CD14-positive monocyte (primary cell): ENCODE data around the gene LRRFIP1. TPM values are rescaled to one million over a fixed set of nuclear protein-coding genes. Genes with fewer than 3 reads are reported as not detected.

Experiments used
- DNase-seq, 3 donors: peaks; one replicate each; pipeline ENCODE4 v3.0.0-alpha.2; 2011 to 2022
- H2AFZ ChIP-seq: 2 replicates; pipeline ENCODE4 v1.6.0; 2012; ENCODE audit warnings: mild to moderate bottlenecking, low read depth, low read length, inconsistent platforms; ENCODE audit not compliant: insufficient read depth, poor library complexity, severe bottlenecking
- H3K27ac ChIP-seq, 2 donors: 1 replicate in 1 of 2; 2 replicates in 1 of 2; pipeline ENCODE4 v1.5.1; 2012 to 2013; ENCODE audit warnings: low read length in 2 of 2, control low read depth in 1 of 2, inconsistent platforms in 1 of 2, low read depth in 1 of 2, mild to moderate bottlenecking in 1 of 2
- H3K27me3 ChIP-seq, 2 donors: one replicate each; pipeline versions ENCODE4 v1.6.0 to v1.6.1; 2011 to 2013; ENCODE audit warnings: low read length in 2 of 2; ENCODE audit not compliant: control insufficient read depth in 2 of 2, insufficient read depth in 2 of 2
- H3K36me3 ChIP-seq, 2 donors: replicated peaks in 1 of 2; 1 replicate in 1 of 2; 2 replicates in 1 of 2; pipeline versions ENCODE4 v1.5.1 to v1.6.1; 2012 to 2013; ENCODE audit warnings: low read length in 2 of 2, control low read depth in 1 of 2, inconsistent platforms in 1 of 2, mild to moderate bottlenecking in 1 of 2; ENCODE audit not compliant: insufficient read depth in 2 of 2, control insufficient read depth in 1 of 2
- H3K4me1 ChIP-seq, 2 donors: 1 replicate in 1 of 2; 2 replicates in 1 of 2; pipeline versions ENCODE4 v1.5.1 to v1.6.1; 2012 to 2013; ENCODE audit warnings: low read length in 2 of 2, control low read depth in 1 of 2, inconsistent platforms in 1 of 2, mild to moderate bottlenecking in 1 of 2, moderate library complexity in 1 of 2; ENCODE audit not compliant: insufficient read depth in 2 of 2, control insufficient read depth in 1 of 2
- H3K4me2 ChIP-seq: replicated peaks from 2 replicates; pipeline ENCODE3; 2012; ENCODE audit warnings: low read length, moderate library complexity, mild to moderate bottlenecking; ENCODE audit not compliant: poor library complexity, severe bottlenecking; ENCODE audit errors: extremely low read depth
- H3K4me3 ChIP-seq, 3 experiments: fragments of 200-600 bp in 1 of 3; sonication (generic) in 1 of 3; replicated peaks in 1 of 3; 1 replicate in 2 of 3; 2 replicates in 1 of 3; pipeline ENCODE4 v1.5.1; 2011 to 2013; ENCODE audit warnings: low read length in 3 of 3, mild to moderate bottlenecking in 3 of 3, control low read depth in 2 of 3, low read depth in 2 of 3, inconsistent platforms in 1 of 3, moderate library complexity in 1 of 3
- H3K79me2 ChIP-seq: 2 replicates; pipeline ENCODE4 v1.6.0; 2012; ENCODE audit warnings: mild to moderate bottlenecking, control low read depth, inconsistent platforms, low read length, moderate library complexity; ENCODE audit not compliant: insufficient read depth
- H3K9ac ChIP-seq: 2 replicates; pipeline ENCODE4 v1.6.0; 2017; ENCODE audit warnings: low read length, mild to moderate bottlenecking; ENCODE audit not compliant: insufficient read depth, poor library complexity, severe bottlenecking
- H3K9me3 ChIP-seq, 2 donors: replicated peaks in 1 of 2; 1 replicate in 1 of 2; 2 replicates in 1 of 2; pipeline versions ENCODE4 v1.5.1 to v1.6.1; 2012 to 2013; ENCODE audit warnings: low read length in 2 of 2, control low read depth in 1 of 2; ENCODE audit not compliant: control insufficient read depth in 1 of 2, insufficient read depth in 1 of 2
- H4K20me1 ChIP-seq: 2 replicates; pipeline ENCODE4 v1.6.0; 2012; ENCODE audit warnings: mild to moderate bottlenecking, low read length, control low read depth, moderate library complexity; ENCODE audit not compliant: insufficient read depth
- H3K27ac Mint-ChIP-seq, 7 donors: one replicate each; pipeline ENCODE4 v1.8.0; 2020; ENCODE audit warnings: mild to moderate bottlenecking in 7 of 7, mixed read lengths in 7 of 7, moderate library complexity in 6 of 7, inconsistent platforms in 2 of 7
- H3K27me3 Mint-ChIP-seq, 3 donors: one replicate each; pipeline ENCODE4 v1.8.0; 2021 to 2022; ENCODE audit warnings: low read depth in 3 of 3, mild to moderate bottlenecking in 3 of 3, mixed read lengths in 3 of 3, moderate library complexity in 3 of 3, inconsistent platforms in 1 of 3
- H3K36me3 Mint-ChIP-seq, 2 donors: one replicate each; pipeline ENCODE4 v1.8.0; 2020; ENCODE audit warnings: mixed read lengths in 2 of 2, inconsistent platforms in 1 of 2, mild to moderate bottlenecking in 1 of 2
- H3K4me1 Mint-ChIP-seq: one replicate; pipeline ENCODE4 v1.8.0; 2020; ENCODE audit warnings: mild to moderate bottlenecking, mixed read lengths
- H3K4me3 Mint-ChIP-seq, 2 donors: one replicate each; pipeline ENCODE4 v1.8.0; 2020; ENCODE audit warnings: mild to moderate bottlenecking in 2 of 2, mixed read lengths in 2 of 2, moderate library complexity in 1 of 2
- H3K9me3 Mint-ChIP-seq, 7 donors: one replicate each; pipeline ENCODE4 v1.8.0; 2020 to 2022; ENCODE audit warnings: mixed read lengths in 7 of 7, mild to moderate bottlenecking in 6 of 7, moderate library complexity in 6 of 7, inconsistent platforms in 2 of 7
- CTCF ChIP-seq: fragments of 200-600 bp; IDR thresholded peaks from one replicate; pipeline ENCODE4 v1.8.0; 2022; ENCODE audit warnings: antibody characterized with exemption, mild to moderate bottlenecking
- WGBS: methylation state at CpG from one replicate; pipeline ENCODE4 v1.1.5; 2013; ENCODE audit warnings: missing lambda C conversion rate; ENCODE audit not compliant: insufficient coverage; 5-methylcytosine and 5-hydroxymethylcytosine counted together
- intact Hi-C, 2 donors: fragments of 100-400 bp; cut with micrococcal nuclease; formaldehyde crosslinking; loops; one replicate each; pipeline versions ENCODE4 v1.15.0 to v1.15.1; 2023
- polyA plus RNA-seq, 3 donors: library from polyadenylated mRNA; depleted of rRNA in 1 of 3; unstranded in 2 of 3; stranded (reverse) in 1 of 3; fragments of 300-500 nt in 2 of 3; fragments of >200 nt in 1 of 3; fragmentation: Illumina TruSeq in 2 of 3; gene quantifications; 1 replicate in 2 of 3; 2 replicates in 1 of 3; pipeline ENCODE4 v1.2.3, GENCODE V29; 2012 to 2021

The LRRFIP1 gene
- polyA plus RNA-seq, 3 donors: 67.3 to 148 (median 98.3) TPM

- WGBS: 94% methylated on average over 18 of the region's 26 CpGs
- intact Hi-C loops: no loop called here
- Histone ChIP-seq H3K27ac (no peak overlapping the region), H3K9ac (no peak overlapping the region), H3K79me2 (no peaks in the 10 kb centered on the region), H3K27me3 (no peaks in the 10 kb centered on the region), H4K20me1 (no peaks in the 10 kb centered on the region), H3K4me2 (no peak overlapping the region), H3K36me3 (no peaks in the 10 kb centered on the region), H3K4me1 (no peaks in the 10 kb centered on the region), H3K9me3 (no peaks in the 10 kb centered on the region), H2AFZ (no peak overlapping the region), H3K4me3 (no peak overlapping the region)
- peaks cover 0 to 5% (median 3%) of the 10 kb centered on the region in 3 donors for H3K27me3 Mint-ChIP-seq
- DNase-seq: no peak
- H3K27ac Mint-ChIP-seq: no peak overlapping the region
- TF ChIP-seq CTCF: no peak
- H3K36me3 Mint-ChIP-seq: no peaks in the 10 kb centered on the region
- H3K4me3 Mint-ChIP-seq: no peak overlapping the region
- H3K4me1 Mint-ChIP-seq: no peaks in the 10 kb centered on the region
- no peaks in the 10 kb centered on the region for H3K9me3 Mint-ChIP-seq
Measured at GRCh38 chr2:237577956-237578870, 49.2 kb upstream of the LRRFIP1 start.

GRCh38 chr2:237581326-237581725, 46.1 kb upstream of the LRRFIP1 start:
- Histone ChIP-seq H3K27me3 (no peaks in the 10 kb centered on the region), H3K9ac (no peak overlapping the region), H3K9me3 (no peaks in the 10 kb centered on the region), H3K4me1 (no peaks in the 10 kb centered on the region), H3K36me3 (no peaks in the 10 kb centered on the region), H3K4me3 (no peak overlapping the region), H2AFZ (no peak overlapping the region), H3K4me2 (no peak overlapping the region), H4K20me1 (no peaks in the 10 kb centered on the region), H3K79me2 (no peaks in the 10 kb centered on the region), H3K27ac (no peak overlapping the region)
- Mint-ChIP-seq H3K9me3 (no peaks in the 10 kb centered on the region), H3K4me3 (no peak overlapping the region), H3K4me1 (no peaks in the 10 kb centered on the region), H3K27me3 (peaks cover 0 to 4% (median 0%) of the 10 kb centered on the region in 3 donors), H3K27ac (no peak overlapping the region), H3K36me3 (no peaks in the 10 kb centered on the region)
- intact Hi-C loops: loop anchor here in 1 of 2 donors (5.0 kb wide), 1 partner anchor 161 kb away; no protein-coding TSS in a partner anchor
- DNase-seq: no peak
- no peak for TF ChIP-seq CTCF
- WGBS: no CpG with 5 or more reads among the region's 6 CpGs
